Right renal cortex interstitium (tissue), 3 donors: ENCODE results near the gene SLC35A5. TPM values are rescaled to one million over a fixed set of nuclear protein-coding genes. Genes with fewer than 3 reads are reported as not detected.
"Not testable (repeated sequence)": the region's sequence is repeated elsewhere in the genome, so short reads cannot be mapped to it uniquely, and the experiment has no call there.

Experiments
- DNase-seq, 3 donors: peaks; one replicate each; pipeline ENCODE4 v3.0.0-alpha.2; 2013; ENCODE audit warnings: low read depth in 3 of 3, low spot score in 2 of 3
- polyA plus RNA-seq, 3 donors: library from polyadenylated mRNA; unstranded; fragments of 120-200 nt; gene quantifications; one replicate each; pipeline ENCODE4 v1.2.1, GENCODE V29; 2013; ENCODE audit not compliant: insufficient read length in 3 of 3

SLC35A5 gene
- polyA plus RNA-seq: 10 to 100 TPM; 69.9 to 77.5 (median 74.0) TPM

- peak; percentile 95 to 98 (median 97) for DNase-seq
Observed at GRCh38 chr3:112561734-112562529, at the start of gene SLC35A5, which contains the start of gene ATG3. TSS of gene SLC35A5 (plus strand) at chr3:112562045. CDS start at chr3:112563404, 1,359 bp downstream. TSS of gene ATG3 (minus strand) at chr3:112561962. CDS start at chr3:112561528, 434 bp downstream.

GRCh38 chr3:112512320-112512719, 49.5 kb upstream of the SLC35A5 start:
- DNase-seq: no peak

- no peak for DNase-seq
Observed at GRCh38 chr3:112514527-112515128, 47.2 kb upstream of the SLC35A5 start.

GRCh38 chr3:112518970-112519369, 42.9 kb upstream of the SLC35A5 start:
- DNase-seq: not testable (repeated sequence)

GRCh38 chr3:112519424-112520001, 42.3 kb upstream of the SLC35A5 start:
- peak; percentile 20 to 34 (median 32) for DNase-seq

GRCh38 chr3:112524127-112524526, 37.7 kb upstream of the SLC35A5 start:
- DNase-seq: not testable (repeated sequence)

- no peak for DNase-seq
Observed at GRCh38 chr3:112530573-112530972, 31.3 kb upstream of the SLC35A5 start.

- DNase-seq: no peak
Observed at GRCh38 chr3:112531358-112531781, 30.5 kb upstream of the SLC35A5 start.

GRCh38 chr3:112539825-112540650, 21.8 kb upstream of the SLC35A5 start:
- DNase-seq: no peak

GRCh38 chr3:112546216-112546759, 15.6 kb upstream of the SLC35A5 start:
- DNase-seq: no peak

GRCh38 chr3:112550859-112551258, 11.0 kb upstream of the SLC35A5 start:
- DNase-seq: no peak

GRCh38 chr3:112555535-112556170, 6.2 kb upstream of the SLC35A5 start:
- no peak for DNase-seq

GRCh38 chr3:112557976-112558375, 3.9 kb upstream of the SLC35A5 start:
- DNase-seq: no peak

- DNase-seq: no peak
Observed at GRCh38 chr3:112560307-112560706, 1.5 kb upstream of the SLC35A5 start.

- DNase-seq: peak; percentile 67 to 79 (median 77)
Observed at GRCh38 chr3:112560721-112561483, 943 bp upstream of the SLC35A5 start.

GRCh38 chr3:112561484-112561733, 436 bp upstream of the SLC35A5 start:
- no peak for DNase-seq

GRCh38 chr3:112564247-112564939, 2.5 kb downstream of the SLC35A5 start:
- DNase-seq: not testable (repeated sequence)

- DNase-seq: no peak
Observed at GRCh38 chr3:112564940-112565305, 3.1 kb downstream of the SLC35A5 start.

- no peak for DNase-seq
Observed at GRCh38 chr3:112568642-112569041, 6.8 kb downstream of the SLC35A5 start.
